ENCODE measurements around the gene GPC6. TPM values are rescaled to one million over a fixed set of nuclear protein-coding genes. Genes with fewer than 3 reads are reported as not detected.

The GPC6 gene
- total RNA-seq, 1 experiment from 2014 or later, result not detected

DNA sequence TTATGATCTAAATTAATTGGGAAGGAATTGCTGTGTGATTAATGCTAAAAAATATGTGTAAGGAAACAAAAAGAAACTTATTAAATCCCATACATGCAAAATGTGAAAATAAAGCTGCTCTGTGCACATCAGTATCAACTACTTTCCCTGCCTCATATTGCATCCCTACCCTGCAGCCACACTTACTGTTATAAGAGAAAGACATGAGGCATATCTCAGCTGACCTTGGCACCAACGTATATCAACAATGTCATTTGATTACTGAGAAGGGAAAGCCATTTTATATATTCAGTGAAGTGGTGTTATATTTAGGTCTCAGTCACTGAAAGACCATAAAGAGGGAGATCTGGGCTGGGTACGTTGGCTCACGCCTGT is 585.1 kb downstream of the GPC6 start:
- no peak for TF ChIP-seq EZH2 (IDR thresholded peaks at IDR 0.05; ENCODE audit: low read depth)
- TF ChIP-seq, protein P1, sequence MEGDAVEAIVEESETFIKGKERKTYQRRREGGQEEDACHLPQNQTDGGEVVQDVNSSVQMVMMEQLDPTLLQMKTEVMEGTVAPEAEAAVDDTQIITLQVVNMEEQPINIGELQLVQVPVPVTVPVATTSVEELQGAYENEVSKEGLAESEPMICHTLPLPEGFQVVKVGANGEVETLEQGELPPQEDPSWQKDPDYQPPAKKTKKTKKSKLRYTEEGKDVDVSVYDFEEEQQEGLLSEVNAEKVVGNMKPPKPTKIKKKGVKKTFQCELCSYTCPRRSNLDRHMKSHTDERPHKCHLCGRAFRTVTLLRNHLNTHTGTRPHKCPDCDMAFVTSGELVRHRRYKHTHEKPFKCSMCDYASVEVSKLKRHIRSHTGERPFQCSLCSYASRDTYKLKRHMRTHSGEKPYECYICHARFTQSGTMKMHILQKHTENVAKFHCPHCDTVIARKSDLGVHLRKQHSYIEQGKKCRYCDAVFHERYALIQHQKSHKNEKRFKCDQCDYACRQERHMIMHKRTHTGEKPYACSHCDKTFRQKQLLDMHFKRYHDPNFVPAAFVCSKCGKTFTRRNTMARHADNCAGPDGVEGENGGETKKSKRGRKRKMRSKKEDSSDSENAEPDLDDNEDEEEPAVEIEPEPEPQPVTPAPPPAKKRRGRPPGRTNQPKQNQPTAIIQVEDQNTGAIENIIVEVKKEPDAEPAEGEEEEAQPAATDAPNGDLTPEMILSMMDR (conservative IDR thresholded peaks at IDR 0.05), result no peak
- POLR2A ChIA-PET (ENCODE audit: unreplicated experiment), result no interaction called here

DNA sequence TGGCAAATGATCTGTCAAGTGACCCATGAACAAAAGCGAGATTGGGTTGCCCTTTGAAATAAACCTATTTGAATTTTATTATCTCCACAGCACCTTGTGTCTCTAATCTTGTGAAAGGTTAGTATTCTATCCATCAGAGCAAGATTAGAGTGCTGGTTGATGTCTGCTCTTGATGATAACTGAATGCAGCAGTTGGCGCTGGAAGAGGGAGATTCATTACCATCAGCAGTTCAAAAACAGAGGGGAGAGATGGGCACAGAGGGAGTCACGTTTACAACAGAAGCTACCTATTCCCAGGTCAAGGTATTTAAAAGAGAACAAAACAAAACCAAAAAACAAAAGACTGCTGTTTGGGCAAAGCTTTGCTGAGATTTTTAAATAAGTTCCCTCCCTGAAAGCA is 588.1 kb downstream of the GPC6 start:
- no peaks in the 10 kb centered on the region for H3K27me3 ChIP-seq (ENCODE audit: insufficient read depth, low read depth)
- H2AFZ ChIP-seq, result no peak overlapping the region
- CTCF ChIA-PET, result no interaction called here
- DNase-seq, result no peak
- no peaks in the 10 kb centered on the region for H3K36me3 ChIP-seq (ENCODE audit: low read depth)
- H3K27ac ChIP-seq, result no peak overlapping the region
- no peak overlapping the region for H3K4me2 ChIP-seq
- POLR2A ChIA-PET (ENCODE audit: unreplicated experiment), result no interaction called here
- no peaks in the 10 kb centered on the region for H3K9me3 ChIP-seq (ENCODE audit: insufficient read depth, low read depth)
- H4K20me1 ChIP-seq (ENCODE audit: insufficient read depth), result no peaks in the 10 kb centered on the region
- TF ChIP-seq, protein P1 (conservative IDR thresholded peaks at IDR 0.05), result no peak
- no peak for TF ChIP-seq EZH2 (IDR thresholded peaks at IDR 0.05; ENCODE audit: low read depth)
- H3K79me2 ChIP-seq (ENCODE audit: low read depth), result no peaks in the 10 kb centered on the region
- H3F3A ChIP-seq (ENCODE audit: insufficient read depth, low read depth), result no peaks in the 10 kb centered on the region
- no peaks in the 10 kb centered on the region for H3K4me1 ChIP-seq (replicated peaks; ENCODE audit: insufficient read depth)
- H3K9me2 ChIP-seq (ENCODE audit: insufficient read depth), result no peaks in the 10 kb centered on the region
- intact Hi-C loops (cut with micrococcal nuclease; ENCODE audit: unreplicated experiment), result no loop called here
- H3K4me3 ChIP-seq, result no peak overlapping the region
- no TSS peak for BruUV-seq (replicated peaks)

More for the DNA sequence above, 585.1 kb downstream of the GPC6 start:
- DNase-seq, result no peak
- H3K4me3 ChIP-seq, result no peak overlapping the region
- CTCF ChIA-PET, result no interaction called here
- no peaks in the 10 kb centered on the region for H3K27me3 ChIP-seq (ENCODE audit: insufficient read depth, low read depth)
- H3K4me1 ChIP-seq (replicated peaks; ENCODE audit: insufficient read depth), result no peaks in the 10 kb centered on the region
- H3K9me3 ChIP-seq (ENCODE audit: insufficient read depth, low read depth), result no peaks in the 10 kb centered on the region
- no peak overlapping the region for H2AFZ ChIP-seq
- no peak overlapping the region for H3K27ac ChIP-seq
- no peak overlapping the region for H3K4me2 ChIP-seq
- no TSS peak for BruUV-seq (replicated peaks)
- intact Hi-C loops (cut with micrococcal nuclease; ENCODE audit: unreplicated experiment), result no loop called here
- no peaks in the 10 kb centered on the region for H3F3A ChIP-seq (ENCODE audit: insufficient read depth, low read depth)
- no peaks in the 10 kb centered on the region for H4K20me1 ChIP-seq (ENCODE audit: insufficient read depth)
- no peaks in the 10 kb centered on the region for H3K36me3 ChIP-seq (ENCODE audit: low read depth)
- no peaks in the 10 kb centered on the region for H3K9me2 ChIP-seq (ENCODE audit: insufficient read depth)
- H3K79me2 ChIP-seq (ENCODE audit: low read depth), result no peaks in the 10 kb centered on the region

DNA sequence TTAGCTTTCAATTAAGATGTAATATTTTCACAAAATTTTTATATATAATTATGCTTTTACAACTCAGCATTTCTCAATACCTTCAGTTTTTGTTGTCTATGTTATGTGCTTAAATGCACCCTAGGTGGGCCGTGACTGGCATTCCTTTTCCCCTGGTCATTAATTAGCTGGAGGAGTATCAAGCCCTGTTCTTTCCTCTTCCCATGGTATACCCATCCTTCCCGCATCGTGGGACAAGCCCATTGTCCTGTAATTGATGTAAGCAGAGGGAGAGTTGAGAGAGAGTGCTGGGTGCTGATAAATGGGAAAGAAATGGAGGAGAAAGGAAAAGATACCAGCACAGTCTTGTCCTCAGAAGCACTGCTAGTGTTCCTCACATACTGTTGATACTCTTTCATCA is 591.7 kb downstream of the GPC6 start:
- Histone ChIP-seq H3F3A (ENCODE audit: insufficient read depth, low read depth) (no peaks in the 10 kb centered on the region), H3K9me2 (ENCODE audit: insufficient read depth) (no peaks in the 10 kb centered on the region)
- no peak for TF ChIP-seq EZH2 (IDR thresholded peaks at IDR 0.05; ENCODE audit: low read depth)
- TF ChIP-seq, protein P1 (conservative IDR thresholded peaks at IDR 0.05), result no peak

More for the DNA sequence above, 591.7 kb downstream of the GPC6 start:
- no peak for DNase-seq
- H4K20me1 ChIP-seq (ENCODE audit: insufficient read depth), result no peaks in the 10 kb centered on the region
- H3K79me2 ChIP-seq (ENCODE audit: low read depth), result no peaks in the 10 kb centered on the region
- ChIA-PET CTCF (no interaction called here), POLR2A (ENCODE audit: unreplicated experiment) (no interaction called here)
- H2AFZ ChIP-seq, result no peak overlapping the region
- no peaks in the 10 kb centered on the region for H3K4me1 ChIP-seq (replicated peaks; ENCODE audit: insufficient read depth)
- no peak overlapping the region for H3K4me3 ChIP-seq
- no peaks in the 10 kb centered on the region for H3K36me3 ChIP-seq (ENCODE audit: low read depth)
- H3K4me2 ChIP-seq, result no peak overlapping the region
- no TSS peak for BruUV-seq (replicated peaks)
- H3K27me3 ChIP-seq (ENCODE audit: insufficient read depth, low read depth), result no peaks in the 10 kb centered on the region
- H3K27ac ChIP-seq, result no peak overlapping the region
- intact Hi-C loops (cut with micrococcal nuclease; ENCODE audit: unreplicated experiment), result no loop called here
- H3K9me3 ChIP-seq (ENCODE audit: insufficient read depth, low read depth), result no peaks in the 10 kb centered on the region
